ENCODE measurements around the gene C16orf87. TPM values are rescaled to one million over a fixed set of nuclear protein-coding genes. Genes with fewer than 3 reads are reported as not detected.

C16orf87 gene
- total RNA-seq, 1 donor from 2014 or later, result 17.7 TPM

- H3K36me3 Mint-ChIP-seq (ENCODE audit: low read depth), result no peaks in the 10 kb centered on the region
Observed at GRCh38 chr16:46848768-46849764, 18.1 kb upstream of the C16orf87 start.

GRCh38 chr16:46845952-46846351 is 15.0 kb upstream of the C16orf87 start:
- Mint-ChIP-seq H3K4me1 (ENCODE audit: low read depth) (no peaks in the 10 kb centered on the region), H3K4me3 (ENCODE audit: unreplicated experiment) (no peak overlapping the region), H3K9me3 (ENCODE audit: low read depth) (peaks cover 5% of the 10 kb centered on the region), H3K27ac (ENCODE audit: unreplicated experiment) (no peak overlapping the region), H3K36me3 (ENCODE audit: low read depth) (no peaks in the 10 kb centered on the region), H3K27me3 (ENCODE audit: low read depth) (no peaks in the 10 kb centered on the region)
- no peak for DNase-seq (ENCODE audit: low spot score)
- TF ChIP-seq CTCF (IDR thresholded peaks at IDR 0.05), result no peak

More at GRCh38 chr16:46848768-46849764, 18.1 kb upstream of the C16orf87 start:
- Mint-ChIP-seq H3K9me3 (ENCODE audit: low read depth) (no peaks in the 10 kb centered on the region), H3K27ac (ENCODE audit: unreplicated experiment) (no peak overlapping the region), H3K4me1 (ENCODE audit: low read depth) (no peaks in the 10 kb centered on the region), H3K27me3 (ENCODE audit: low read depth) (no peaks in the 10 kb centered on the region), H3K4me3 (ENCODE audit: unreplicated experiment) (no peak overlapping the region)
- DNase-seq (ENCODE audit: low spot score), result no peak
- no peak for TF ChIP-seq CTCF (IDR thresholded peaks at IDR 0.05)

GRCh38 chr16:46844771-46845170 is 13.8 kb upstream of the C16orf87 start:
- H3K4me3 Mint-ChIP-seq (ENCODE audit: unreplicated experiment), result no peak overlapping the region
- no peaks in the 10 kb centered on the region for H3K27me3 Mint-ChIP-seq (ENCODE audit: low read depth)
- no peak overlapping the region for H3K27ac Mint-ChIP-seq (ENCODE audit: unreplicated experiment)
- no peak for TF ChIP-seq CTCF (IDR thresholded peaks at IDR 0.05)
- H3K36me3 Mint-ChIP-seq (ENCODE audit: low read depth), result no peaks in the 10 kb centered on the region
- peaks cover 5% of the 10 kb centered on the region for H3K9me3 Mint-ChIP-seq (ENCODE audit: low read depth)
- H3K4me1 Mint-ChIP-seq (ENCODE audit: low read depth), result no peaks in the 10 kb centered on the region
- no peak for DNase-seq (ENCODE audit: low spot score)

- no peak for DNase-seq (ENCODE audit: low spot score)
- TF ChIP-seq CTCF (IDR thresholded peaks at IDR 0.05), result no peak
- H3K27ac Mint-ChIP-seq (ENCODE audit: unreplicated experiment), result no peak overlapping the region
- no peak overlapping the region for H3K4me3 Mint-ChIP-seq (ENCODE audit: unreplicated experiment)
- no peaks in the 10 kb centered on the region for H3K4me1 Mint-ChIP-seq (ENCODE audit: low read depth)
- H3K27me3 Mint-ChIP-seq (ENCODE audit: low read depth), result no peaks in the 10 kb centered on the region
- peaks cover 5% of the 10 kb centered on the region for H3K9me3 Mint-ChIP-seq (ENCODE audit: low read depth)
- H3K36me3 Mint-ChIP-seq (ENCODE audit: low read depth), result no peaks in the 10 kb centered on the region
Observed at GRCh38 chr16:46843898-46844642, 13.1 kb upstream of the C16orf87 start.

- no peak overlapping the region for H3K4me3 Mint-ChIP-seq (ENCODE audit: unreplicated experiment)
- peaks cover 5% of the 10 kb centered on the region for H3K9me3 Mint-ChIP-seq (ENCODE audit: low read depth)
Observed at GRCh38 chr16:46842192-46842895, 11.4 kb upstream of the C16orf87 start.

More at GRCh38 chr16:46842192-46842895, 11.4 kb upstream of the C16orf87 start:
- Mint-ChIP-seq H3K4me1 (ENCODE audit: low read depth) (no peaks in the 10 kb centered on the region), H3K36me3 (ENCODE audit: low read depth) (no peaks in the 10 kb centered on the region), H3K27ac (ENCODE audit: unreplicated experiment) (no peak overlapping the region), H3K27me3 (ENCODE audit: low read depth) (peaks cover 2% of the 10 kb centered on the region)
- no peak for DNase-seq (ENCODE audit: low spot score)
- no peak for TF ChIP-seq CTCF (IDR thresholded peaks at IDR 0.05)
